ENCODE measurements around the gene CGB8. TPM values are rescaled to one million over a fixed set of nuclear protein-coding genes. Genes with fewer than 3 reads are reported as not detected.

CGB8 gene
- total RNA-seq, 1 donor from 2014 or later: not detected

GRCh38 chr19:49092686-49093085, 43.8 kb upstream of the CGB8 start:
- no peaks in the 10 kb centered on the region for H3K4me1 Mint-ChIP-seq
- peaks cover 24% of the 10 kb centered on the region for H3K36me3 Mint-ChIP-seq

GRCh38 chr19:49091391-49092038, 42.6 kb upstream of the CGB8 start:
- Mint-ChIP-seq H3K9me3 (no peaks in the 10 kb centered on the region), H3K36me3 (peaks cover 30% of the 10 kb centered on the region), H3K4me3 (no peak overlapping the region), H3K4me1 (peaks cover 8% of the 10 kb centered on the region), H3K27me3 (ENCODE audit: insufficient read depth, low read depth) (no peaks in the 10 kb centered on the region), H3K27ac (no peak overlapping the region)
- peaks cover 12% of the 10 kb centered on the region for H3K36me3 ChIP-seq
- peaks cover 99% of the 10 kb centered on the region for H4K20me1 ChIP-seq (ENCODE audit: low read depth)
- H3K27me3 ChIP-seq: no peaks in the 10 kb centered on the region
- H3K79me2 ChIP-seq (ENCODE audit: low read depth): peaks cover 99% of the 10 kb centered on the region
- peaks cover 10% of the 10 kb centered on the region for H3K4me1 ChIP-seq
- no peak overlapping the region for H3K4me2 ChIP-seq
- H3K4me3 ChIP-seq: no peak overlapping the region
- DNase-seq (ENCODE audit: low spot score): no peak
- H3K27ac ChIP-seq: no peak overlapping the region
- TF ChIP-seq EZH2 (IDR thresholded peaks at IDR 0.05): no peak
- no peak for TF ChIP-seq CTCF (IDR thresholded peaks at IDR 0.05)
- TF ChIP-seq EZH2phosphoT487 (IDR thresholded peaks at IDR 0.05): no peak
- no peak overlapping the region for H3K9ac ChIP-seq
- peaks cover 44% of the 10 kb centered on the region for H3F3A ChIP-seq (ENCODE audit: low read depth)
- H2AFZ ChIP-seq (replicated peaks): no peak overlapping the region
- H3K9me3 ChIP-seq (ENCODE audit: low read depth): no peaks in the 10 kb centered on the region

More at GRCh38 chr19:49092686-49093085, 43.8 kb upstream of the CGB8 start:
- no peak overlapping the region for H3K4me3 ChIP-seq
- H3K79me2 ChIP-seq (ENCODE audit: low read depth): peaks cover 88% of the 10 kb centered on the region
- H3K4me2 ChIP-seq: no peak overlapping the region
- no peak for DNase-seq (ENCODE audit: low spot score)
- H3K27me3 Mint-ChIP-seq (ENCODE audit: insufficient read depth, low read depth): no peaks in the 10 kb centered on the region
- no peaks in the 10 kb centered on the region for H3K9me3 ChIP-seq (ENCODE audit: low read depth)
- H3K27ac ChIP-seq: no peak overlapping the region
- TF ChIP-seq EZH2phosphoT487 (IDR thresholded peaks at IDR 0.05) (no peak), CTCF (IDR thresholded peaks at IDR 0.05) (no peak), EZH2 (IDR thresholded peaks at IDR 0.05) (no peak)
- no peak overlapping the region for H3K9ac ChIP-seq
- no peaks in the 10 kb centered on the region for H3K4me1 ChIP-seq
- no peaks in the 10 kb centered on the region for H3K9me3 Mint-ChIP-seq
- H2AFZ ChIP-seq (replicated peaks): no peak overlapping the region
- H3K4me3 Mint-ChIP-seq: peak overlapping the region; percentile 21
- no peak overlapping the region for H3K27ac Mint-ChIP-seq
- peaks cover 15% of the 10 kb centered on the region for H3K36me3 ChIP-seq
- peaks cover 55% of the 10 kb centered on the region for H3F3A ChIP-seq (ENCODE audit: low read depth)
- peaks cover 99% of the 10 kb centered on the region for H4K20me1 ChIP-seq (ENCODE audit: low read depth)
- no peaks in the 10 kb centered on the region for H3K27me3 ChIP-seq

GRCh38 chr19:49086296-49086695, 37.4 kb upstream of the CGB8 start:
- H2AFZ ChIP-seq (replicated peaks): no peak overlapping the region
- TF ChIP-seq EZH2phosphoT487 (IDR thresholded peaks at IDR 0.05) (no peak), CTCF (IDR thresholded peaks at IDR 0.05) (no peak), EZH2 (IDR thresholded peaks at IDR 0.05) (no peak)
- H3K36me3 ChIP-seq: peaks cover 7% of the 10 kb centered on the region
- peak overlapping the region; percentile 100 for H3K4me2 ChIP-seq
- peaks cover 59% of the 10 kb centered on the region for H4K20me1 ChIP-seq (ENCODE audit: low read depth)
- peak overlapping the region; percentile 96 for H3K9ac ChIP-seq
- no peak overlapping the region for H3K27ac ChIP-seq
- H3K4me1 ChIP-seq: peaks cover 18% of the 10 kb centered on the region
- peaks cover 14% of the 10 kb centered on the region for H3F3A ChIP-seq (ENCODE audit: low read depth)
- no peaks in the 10 kb centered on the region for H3K9me3 Mint-ChIP-seq
- no peaks in the 10 kb centered on the region for H3K9me3 ChIP-seq (ENCODE audit: low read depth)
- H3K36me3 Mint-ChIP-seq: peaks cover 16% of the 10 kb centered on the region
- H3K4me3 ChIP-seq: peak overlapping the region; percentile 89
- H3K4me3 Mint-ChIP-seq: peak overlapping the region; percentile 97
- peaks cover 20% of the 10 kb centered on the region for H3K4me1 Mint-ChIP-seq
- DNase-seq (ENCODE audit: low spot score): no peak
- H3K27ac Mint-ChIP-seq: peak overlapping the region; percentile 94
- peaks cover 4% of the 10 kb centered on the region for H3K27me3 ChIP-seq
- peaks cover 59% of the 10 kb centered on the region for H3K79me2 ChIP-seq (ENCODE audit: low read depth)
- peaks cover 2% of the 10 kb centered on the region for H3K27me3 Mint-ChIP-seq (ENCODE audit: insufficient read depth, low read depth)

Measured in neural progenitor cell (in vitro differentiated cells).